Upper lobe of left lung (tissue), 4 donors: ENCODE measurements around the gene FCMR.

ENCODE experiments used
- EP300 ChIP-seq, 4 donors: sonication (generic); formaldehyde crosslinking; IDR thresholded peaks; one replicate each; pipeline ENCODE4 v1.5.1; 2017; ENCODE audit warnings: antibody characterized with exemption in 4 of 4, control low read depth in 2 of 4
- POLR2A ChIP-seq, 4 donors: fragments of 450-650 bp; IDR thresholded peaks; one replicate each; pipeline ENCODE4 v1.5.1; 2016 to 2017; ENCODE audit warnings: antibody characterized with exemption in 4 of 4, mild to moderate bottlenecking in 2 of 4
- POLR2AphosphoS5 ChIP-seq, 2 donors: sonication (generic); formaldehyde crosslinking; IDR thresholded peaks; one replicate each; pipeline ENCODE4 v1.5.1; 2017; ENCODE audit warnings: antibody characterized with exemption in 2 of 2
- TF ChIP-seq, protein P1 (sequence below), 6 experiments: fragments of 450-650 bp in 4 of 6; fragments of 200-600 bp in 2 of 6; sonication (generic) in 2 of 6; IDR thresholded peaks; one replicate each; pipeline ENCODE4 v1.5.1; 2016 to 2019; ENCODE audit warnings: antibody characterized with exemption in 6 of 6

DNA sequence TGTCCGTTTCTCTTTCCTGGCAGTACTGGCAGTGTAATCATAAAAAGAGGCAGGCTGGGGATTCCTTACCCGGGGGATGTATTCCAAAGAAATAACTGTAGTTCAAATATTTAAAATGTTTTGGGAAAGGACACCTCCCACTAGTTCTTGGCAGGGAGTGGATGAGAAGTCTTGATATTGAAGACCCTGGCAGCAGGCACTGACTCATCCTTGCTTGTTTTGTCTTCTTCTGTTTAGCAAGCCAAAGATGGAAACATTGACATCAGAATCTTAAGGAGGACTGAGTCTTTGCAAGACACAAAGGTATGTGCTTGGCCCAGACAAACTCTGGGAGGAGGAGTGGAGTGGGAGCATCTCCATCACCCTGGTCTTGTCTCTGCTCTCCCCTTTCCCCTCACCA, 55.7 kb downstream of the FCMR start:
- no peak for TF ChIP-seq EP300 (IDR thresholded peaks at IDR 0.05)
- TF ChIP-seq, protein P1, sequence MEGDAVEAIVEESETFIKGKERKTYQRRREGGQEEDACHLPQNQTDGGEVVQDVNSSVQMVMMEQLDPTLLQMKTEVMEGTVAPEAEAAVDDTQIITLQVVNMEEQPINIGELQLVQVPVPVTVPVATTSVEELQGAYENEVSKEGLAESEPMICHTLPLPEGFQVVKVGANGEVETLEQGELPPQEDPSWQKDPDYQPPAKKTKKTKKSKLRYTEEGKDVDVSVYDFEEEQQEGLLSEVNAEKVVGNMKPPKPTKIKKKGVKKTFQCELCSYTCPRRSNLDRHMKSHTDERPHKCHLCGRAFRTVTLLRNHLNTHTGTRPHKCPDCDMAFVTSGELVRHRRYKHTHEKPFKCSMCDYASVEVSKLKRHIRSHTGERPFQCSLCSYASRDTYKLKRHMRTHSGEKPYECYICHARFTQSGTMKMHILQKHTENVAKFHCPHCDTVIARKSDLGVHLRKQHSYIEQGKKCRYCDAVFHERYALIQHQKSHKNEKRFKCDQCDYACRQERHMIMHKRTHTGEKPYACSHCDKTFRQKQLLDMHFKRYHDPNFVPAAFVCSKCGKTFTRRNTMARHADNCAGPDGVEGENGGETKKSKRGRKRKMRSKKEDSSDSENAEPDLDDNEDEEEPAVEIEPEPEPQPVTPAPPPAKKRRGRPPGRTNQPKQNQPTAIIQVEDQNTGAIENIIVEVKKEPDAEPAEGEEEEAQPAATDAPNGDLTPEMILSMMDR (IDR thresholded peaks at IDR 0.05): no peak
- TF ChIP-seq POLR2A (IDR thresholded peaks at IDR 0.05): no peak
- no peak for TF ChIP-seq POLR2AphosphoS5 (IDR thresholded peaks at IDR 0.05)
